ENCODE measurements around the gene WDR93. TPM values are rescaled to one million over a fixed set of nuclear protein-coding genes. Genes with fewer than 3 reads are reported as not detected.

WDR93 gene
- total RNA-seq, 1 donor from 2014 or later = not detected

DNA sequence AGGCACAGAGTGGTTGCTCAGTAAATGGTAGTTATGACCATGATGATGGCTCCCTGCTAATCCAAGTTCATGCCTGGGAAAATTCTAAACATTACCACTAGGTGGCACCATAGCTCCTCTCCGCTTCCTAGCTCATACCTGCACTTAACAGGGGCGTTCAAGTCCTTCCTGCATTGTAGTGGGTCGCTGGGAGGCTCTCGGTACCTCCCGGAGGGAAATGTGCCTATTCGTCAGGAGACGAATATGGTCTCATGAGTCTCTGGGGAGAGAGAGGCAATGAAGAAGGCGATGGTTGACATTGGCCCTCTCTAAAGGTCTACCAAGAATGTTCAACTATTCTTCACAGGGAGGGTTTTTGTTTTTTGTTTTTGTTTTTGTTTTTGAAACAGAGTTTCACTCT, 49.5 kb downstream of the WDR93 start:
- intact Hi-C loops (cut with DNase I) = no loop called here

DNA sequence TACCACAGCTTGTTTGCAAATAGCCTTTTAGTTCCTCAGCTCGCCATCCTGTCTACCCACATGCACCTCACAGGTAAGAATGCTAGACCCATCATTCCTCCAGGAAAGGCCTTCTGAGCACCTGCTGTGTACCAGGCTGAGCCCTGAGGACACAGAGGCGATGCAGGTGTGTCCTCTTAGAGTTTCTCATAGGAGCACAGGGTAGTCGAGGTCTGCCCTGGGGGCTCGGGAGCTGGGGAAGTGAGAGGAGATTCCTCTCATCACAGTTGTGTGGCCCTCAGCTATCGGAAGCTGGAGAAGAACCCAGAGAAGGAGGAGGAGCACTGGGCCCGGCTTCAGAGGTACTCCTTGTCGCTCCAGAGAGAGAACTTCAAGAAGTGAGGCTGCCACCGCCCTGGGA, 52.4 kb downstream of the WDR93 start:
- intact Hi-C loops (cut with DNase I) = no loop called here
- Histone ChIP-seq H3K27me3 (no peaks in the 10 kb centered on the region), H3K4me3 (no peak overlapping the region), H3K36me3 (no peaks in the 10 kb centered on the region), H3K27ac (no peak overlapping the region), H3K9me3 (no peaks in the 10 kb centered on the region), H3K4me1 (no peaks in the 10 kb centered on the region)
- no peak for DNase-seq (ENCODE audit: extremely low spot score in 2 of 2)
- TF ChIP-seq POLR2A (IDR thresholded peaks at IDR 0.05) = no peak
- TF ChIP-seq, protein P1, sequence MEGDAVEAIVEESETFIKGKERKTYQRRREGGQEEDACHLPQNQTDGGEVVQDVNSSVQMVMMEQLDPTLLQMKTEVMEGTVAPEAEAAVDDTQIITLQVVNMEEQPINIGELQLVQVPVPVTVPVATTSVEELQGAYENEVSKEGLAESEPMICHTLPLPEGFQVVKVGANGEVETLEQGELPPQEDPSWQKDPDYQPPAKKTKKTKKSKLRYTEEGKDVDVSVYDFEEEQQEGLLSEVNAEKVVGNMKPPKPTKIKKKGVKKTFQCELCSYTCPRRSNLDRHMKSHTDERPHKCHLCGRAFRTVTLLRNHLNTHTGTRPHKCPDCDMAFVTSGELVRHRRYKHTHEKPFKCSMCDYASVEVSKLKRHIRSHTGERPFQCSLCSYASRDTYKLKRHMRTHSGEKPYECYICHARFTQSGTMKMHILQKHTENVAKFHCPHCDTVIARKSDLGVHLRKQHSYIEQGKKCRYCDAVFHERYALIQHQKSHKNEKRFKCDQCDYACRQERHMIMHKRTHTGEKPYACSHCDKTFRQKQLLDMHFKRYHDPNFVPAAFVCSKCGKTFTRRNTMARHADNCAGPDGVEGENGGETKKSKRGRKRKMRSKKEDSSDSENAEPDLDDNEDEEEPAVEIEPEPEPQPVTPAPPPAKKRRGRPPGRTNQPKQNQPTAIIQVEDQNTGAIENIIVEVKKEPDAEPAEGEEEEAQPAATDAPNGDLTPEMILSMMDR (IDR thresholded peaks at IDR 0.05) = no peak
- TF ChIP-seq POLR2AphosphoS5 (IDR thresholded peaks at IDR 0.05; ENCODE audit: insufficient read depth in 1 of 2, low read depth in 1 of 2) = no peak

More for the DNA sequence above, 49.5 kb downstream of the WDR93 start:
- no peaks in the 10 kb centered on the region for H3K4me1 ChIP-seq
- no peak overlapping the region for H3K27ac ChIP-seq
- DNase-seq (ENCODE audit: extremely low spot score in 2 of 2) = no peak
- TF ChIP-seq POLR2AphosphoS5 (IDR thresholded peaks at IDR 0.05; ENCODE audit: insufficient read depth in 1 of 2, low read depth in 1 of 2) (no peak), POLR2A (IDR thresholded peaks at IDR 0.05) (no peak)
- TF ChIP-seq, protein P1 (IDR thresholded peaks at IDR 0.05) = peak; percentile 72 to 89 (median 89)
- no peak overlapping the region for H3K4me3 ChIP-seq
- H3K36me3 ChIP-seq = no peaks in the 10 kb centered on the region
- no peaks in the 10 kb centered on the region for H3K9me3 ChIP-seq
- no peaks in the 10 kb centered on the region for H3K27me3 ChIP-seq

DNA sequence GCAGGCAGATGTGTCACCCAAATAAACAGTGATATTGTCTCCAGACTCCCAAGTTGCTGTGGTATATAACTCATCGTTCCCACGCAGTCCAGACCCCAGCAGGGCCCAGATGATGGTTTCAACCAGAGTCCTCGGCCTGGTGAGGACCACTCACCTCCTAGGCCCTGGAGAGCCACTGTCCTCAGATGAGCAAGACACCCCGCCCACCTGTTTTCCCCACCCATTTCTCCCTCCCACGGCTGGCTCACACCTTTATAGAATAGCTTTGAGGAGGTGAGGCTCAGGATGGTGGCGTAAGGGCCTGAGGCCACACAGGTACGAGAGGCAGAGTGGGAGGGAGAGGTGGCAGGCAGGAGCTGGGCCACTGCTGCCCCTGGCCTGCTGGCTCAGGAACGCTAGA, 53.0 kb downstream of the WDR93 start:
- TF ChIP-seq, protein P1 (IDR thresholded peaks at IDR 0.05) = no peak
- TF ChIP-seq POLR2AphosphoS5 (IDR thresholded peaks at IDR 0.05; ENCODE audit: insufficient read depth in 1 of 2, low read depth in 1 of 2) (no peak), POLR2A (IDR thresholded peaks at IDR 0.05) (no peak)
- Histone ChIP-seq H3K9me3 (no peaks in the 10 kb centered on the region), H3K4me3 (no peak overlapping the region), H3K27me3 (no peaks in the 10 kb centered on the region), H3K36me3 (no peaks in the 10 kb centered on the region), H3K27ac (no peak overlapping the region), H3K4me1 (no peaks in the 10 kb centered on the region)
- DNase-seq (ENCODE audit: extremely low spot score in 2 of 2) = no peak
- intact Hi-C loops (cut with DNase I) = no loop called here

DNA sequence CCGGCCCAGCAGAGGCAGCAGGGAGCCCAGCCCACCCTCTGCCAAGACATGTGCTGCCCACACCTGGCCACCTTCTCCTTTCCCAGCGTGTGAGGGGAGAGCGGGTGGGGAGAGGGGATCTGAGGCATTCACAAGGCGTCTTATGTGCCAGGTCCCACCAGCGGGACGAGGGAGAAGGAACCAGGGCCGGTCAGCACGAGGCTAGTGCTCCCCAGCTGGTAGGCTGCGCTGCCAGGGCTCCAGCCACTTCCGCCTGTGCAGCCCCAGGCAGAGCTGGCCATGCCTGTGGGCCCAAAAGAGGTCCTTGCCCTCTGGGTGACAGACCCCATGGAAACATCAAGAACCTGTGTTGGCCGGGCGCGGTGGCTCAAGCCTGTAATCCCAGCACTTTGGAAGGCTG, 54.5 kb downstream of the WDR93 start:
- H3K4me1 ChIP-seq = peaks cover 4% of the 10 kb centered on the region
- H3K4me3 ChIP-seq = no peak overlapping the region
- TF ChIP-seq POLR2AphosphoS5 (IDR thresholded peaks at IDR 0.05; ENCODE audit: insufficient read depth in 1 of 2, low read depth in 1 of 2) = no peak
- TF ChIP-seq, protein P1 (IDR thresholded peaks at IDR 0.05) = no peak
- no peak for TF ChIP-seq POLR2A (IDR thresholded peaks at IDR 0.05)
- no peaks in the 10 kb centered on the region for H3K27me3 ChIP-seq
- H3K9me3 ChIP-seq = no peaks in the 10 kb centered on the region
- no peak for DNase-seq (ENCODE audit: extremely low spot score in 2 of 2)
- H3K36me3 ChIP-seq = no peaks in the 10 kb centered on the region
- no peak overlapping the region for H3K27ac ChIP-seq
- intact Hi-C loops (cut with DNase I) = no loop called here

DNA sequence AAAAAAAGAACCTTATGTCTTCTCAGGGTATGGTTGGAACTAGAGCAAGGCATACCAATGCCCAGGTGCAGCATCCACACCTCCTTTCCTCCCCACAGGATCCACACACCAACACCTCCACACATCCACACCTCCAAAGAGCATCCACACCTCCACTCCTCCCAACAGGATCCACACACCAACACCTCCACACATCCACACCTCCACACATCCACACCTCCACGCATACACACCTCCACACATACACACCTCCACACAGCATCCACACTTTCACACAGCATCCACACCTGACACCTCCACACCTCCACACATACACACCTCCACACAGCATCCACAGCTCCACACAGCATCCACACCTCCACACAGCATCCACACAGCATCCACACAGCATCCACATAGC, 55.2 kb downstream of the WDR93 start:
- no peak for DNase-seq (ENCODE audit: extremely low spot score in 2 of 2)
- peaks cover 8% of the 10 kb centered on the region for H3K4me1 ChIP-seq
- no peaks in the 10 kb centered on the region for H3K9me3 ChIP-seq
- H3K4me3 ChIP-seq = no peak overlapping the region
- no peaks in the 10 kb centered on the region for H3K36me3 ChIP-seq
- no peaks in the 10 kb centered on the region for H3K27me3 ChIP-seq
- H3K27ac ChIP-seq = no peak overlapping the region
- intact Hi-C loops (cut with DNase I) = no loop called here
- TF ChIP-seq POLR2AphosphoS5 (IDR thresholded peaks at IDR 0.05; ENCODE audit: insufficient read depth in 1 of 2, low read depth in 1 of 2) (no peak), POLR2A (IDR thresholded peaks at IDR 0.05) (no peak)
- TF ChIP-seq, protein P1 (IDR thresholded peaks at IDR 0.05) = no peak

Data from vagina (tissue), 2 donors.